Parathyroid adenoma (tissue), 2 donors: ENCODE measurements around the gene CD151.

Experiments
- H2AFZ ChIP-seq: fragments of 300-600 bp; sonication (generic); one replicate; pipeline ENCODE4 v1.7.0; 2017; ENCODE audit warnings: antibody characterized with exemption, mild to moderate bottlenecking
- H3K27ac ChIP-seq: fragments of 300-600 bp; sonication (generic); one replicate; pipeline ENCODE4 v1.7.0; 2017
- H3K27me3 ChIP-seq: fragments of 300-600 bp; sonication (generic); one replicate; pipeline ENCODE4 v1.7.0; 2017; ENCODE audit warnings: low read length; ENCODE audit not compliant: control insufficient read depth, insufficient read depth
- H3K36me3 ChIP-seq: fragments of 300-600 bp; sonication (generic); one replicate; pipeline ENCODE4 v1.7.0; 2017; ENCODE audit warnings: low read length; ENCODE audit not compliant: control insufficient read depth, insufficient read depth
- H3K4me1 ChIP-seq: fragments of 300-600 bp; sonication (generic); one replicate; pipeline ENCODE4 v1.7.0; 2017; ENCODE audit warnings: control low read depth
- H3K4me2 ChIP-seq: fragments of 300-600 bp; sonication (generic); one replicate; pipeline ENCODE4 v1.7.0; 2017; ENCODE audit warnings: low read length
- H3K4me3 ChIP-seq: fragments of 300-600 bp; sonication (generic); one replicate; pipeline ENCODE4 v1.7.0; 2017; ENCODE audit warnings: low read depth, low read length
- H3K79me2 ChIP-seq: fragments of 300-600 bp; sonication (generic); one replicate; pipeline ENCODE4 v1.7.0; 2017; ENCODE audit warnings: control low read depth
- H3K9ac ChIP-seq: fragments of 300-600 bp; sonication (generic); one replicate; pipeline ENCODE4 v1.7.0; 2017; ENCODE audit warnings: mild to moderate bottlenecking
- H3K9me3 ChIP-seq: fragments of 300-600 bp; sonication (generic); one replicate; pipeline ENCODE4 v1.7.0; 2017; ENCODE audit warnings: low read length; ENCODE audit not compliant: control insufficient read depth
- CTCF ChIP-seq: fragments of 300-600 bp; sonication (generic); IDR thresholded peaks from one replicate; pipeline ENCODE4 v1.7.0; 2017; ENCODE audit warnings: antibody characterized with exemption, mild to moderate bottlenecking
- donor health status: primary hyperparathyroidism.

Gene CD151

GRCh38 chr11:858053-858761, 25.5 kb downstream of the CD151 start:
- Histone ChIP-seq H3K27ac (no peak overlapping the region), H3K9ac (no peak overlapping the region), H3K79me2 (no peaks in the 10 kb centered on the region), H3K27me3 (no peaks in the 10 kb centered on the region), H3K9me3 (no peaks in the 10 kb centered on the region), H3K4me3 (no peak overlapping the region), H3K4me2 (no peak overlapping the region), H2AFZ (no peak overlapping the region), H3K4me1 (no peaks in the 10 kb centered on the region), H3K36me3 (no peaks in the 10 kb centered on the region)
- TF ChIP-seq CTCF = no peak

- H3K27ac ChIP-seq = no peak overlapping the region
- no peak overlapping the region for H3K4me2 ChIP-seq
- H3K36me3 ChIP-seq = no peaks in the 10 kb centered on the region
- no peak for TF ChIP-seq CTCF
- no peak overlapping the region for H2AFZ ChIP-seq
- H3K4me3 ChIP-seq = no peak overlapping the region
- no peaks in the 10 kb centered on the region for H3K79me2 ChIP-seq
- H3K27me3 ChIP-seq = no peaks in the 10 kb centered on the region
- no peaks in the 10 kb centered on the region for H3K9me3 ChIP-seq
- no peak overlapping the region for H3K9ac ChIP-seq
- H3K4me1 ChIP-seq = no peaks in the 10 kb centered on the region
These were observed 26.1 kb downstream of the CD151 start for GRCh38 chr11:858762-859339.

- Histone ChIP-seq H3K9ac (no peak overlapping the region), H3K27ac (no peak overlapping the region), H3K4me1 (no peaks in the 10 kb centered on the region)
These were observed 26.8 kb downstream of the CD151 start for GRCh38 chr11:859394-860131.

GRCh38 chr11:860234-861104, 27.7 kb downstream of the CD151 start:
- no peak overlapping the region for H3K4me3 ChIP-seq

More at GRCh38 chr11:859394-860131, 26.8 kb downstream of the CD151 start:
- Histone ChIP-seq H3K36me3 (no peaks in the 10 kb centered on the region), H3K27me3 (no peaks in the 10 kb centered on the region), H3K4me3 (no peak overlapping the region), H3K79me2 (no peaks in the 10 kb centered on the region), H2AFZ (no peak overlapping the region), H3K4me2 (no peak overlapping the region), H3K9me3 (no peaks in the 10 kb centered on the region)
- TF ChIP-seq CTCF = no peak

More at GRCh38 chr11:860234-861104, 27.7 kb downstream of the CD151 start:
- H3K27ac ChIP-seq = no peak overlapping the region
- H3K9me3 ChIP-seq = no peaks in the 10 kb centered on the region
- H3K4me1 ChIP-seq = no peaks in the 10 kb centered on the region
- H3K4me2 ChIP-seq = no peak overlapping the region
- no peaks in the 10 kb centered on the region for H3K27me3 ChIP-seq
- H3K9ac ChIP-seq = no peak overlapping the region
- no peak for TF ChIP-seq CTCF
- H3K79me2 ChIP-seq = no peaks in the 10 kb centered on the region
- H2AFZ ChIP-seq = no peak overlapping the region
- H3K36me3 ChIP-seq = no peaks in the 10 kb centered on the region
